Measurements from ENCODE around the gene RFX4.

Gene RFX4

DNA sequence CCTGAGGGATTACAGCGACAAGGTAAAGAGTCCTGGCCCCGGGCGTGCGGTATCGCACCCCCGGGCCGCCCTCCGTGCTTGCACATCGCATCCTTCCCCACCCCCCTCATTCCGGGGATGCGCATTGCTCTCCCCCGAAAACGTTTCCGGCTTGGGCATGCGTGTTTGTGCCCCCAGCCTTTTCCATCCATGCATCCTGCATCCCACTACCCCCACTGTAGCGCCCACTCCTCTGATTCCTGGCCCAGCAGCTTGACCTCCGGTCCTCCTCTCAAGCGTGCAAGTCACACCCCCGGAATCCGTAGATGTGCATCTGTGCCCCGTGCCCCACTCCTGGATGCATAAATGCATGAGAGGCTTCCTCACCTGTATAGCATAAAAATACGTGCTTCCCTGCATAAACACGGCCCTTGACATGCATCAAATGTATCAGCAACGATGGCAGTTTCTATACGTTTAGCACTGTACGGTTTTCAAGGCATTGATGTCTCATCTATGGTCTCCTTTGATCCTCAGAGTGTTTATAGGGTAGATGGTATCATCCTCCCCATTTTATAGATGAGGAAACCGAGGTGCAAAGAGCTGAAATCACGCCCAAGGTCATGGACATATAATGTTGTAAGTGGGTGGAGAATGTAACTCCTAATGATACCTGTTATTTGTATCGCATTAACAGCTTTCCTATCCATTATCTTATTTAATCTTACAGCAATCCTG, 192.2 kb downstream of the RFX4 start:
- peak in 1 of 2 experiments; percentile 3 for DNase-seq (ENCODE audit: low read depth in 1 of 2, low spot score in 1 of 2)
- Histone ChIP-seq H3K27ac (replicated peaks) (peak overlapping the region; percentile 87), H3K27me3 (ENCODE audit: insufficient read depth, poor library complexity, severe bottlenecking) (no peaks in the 10 kb centered on the region), H3K4me3 (replicated peaks; ENCODE audit: insufficient read depth, low read length) (peak overlapping the region; percentile 96)
- TF ChIP-seq, protein P1, sequence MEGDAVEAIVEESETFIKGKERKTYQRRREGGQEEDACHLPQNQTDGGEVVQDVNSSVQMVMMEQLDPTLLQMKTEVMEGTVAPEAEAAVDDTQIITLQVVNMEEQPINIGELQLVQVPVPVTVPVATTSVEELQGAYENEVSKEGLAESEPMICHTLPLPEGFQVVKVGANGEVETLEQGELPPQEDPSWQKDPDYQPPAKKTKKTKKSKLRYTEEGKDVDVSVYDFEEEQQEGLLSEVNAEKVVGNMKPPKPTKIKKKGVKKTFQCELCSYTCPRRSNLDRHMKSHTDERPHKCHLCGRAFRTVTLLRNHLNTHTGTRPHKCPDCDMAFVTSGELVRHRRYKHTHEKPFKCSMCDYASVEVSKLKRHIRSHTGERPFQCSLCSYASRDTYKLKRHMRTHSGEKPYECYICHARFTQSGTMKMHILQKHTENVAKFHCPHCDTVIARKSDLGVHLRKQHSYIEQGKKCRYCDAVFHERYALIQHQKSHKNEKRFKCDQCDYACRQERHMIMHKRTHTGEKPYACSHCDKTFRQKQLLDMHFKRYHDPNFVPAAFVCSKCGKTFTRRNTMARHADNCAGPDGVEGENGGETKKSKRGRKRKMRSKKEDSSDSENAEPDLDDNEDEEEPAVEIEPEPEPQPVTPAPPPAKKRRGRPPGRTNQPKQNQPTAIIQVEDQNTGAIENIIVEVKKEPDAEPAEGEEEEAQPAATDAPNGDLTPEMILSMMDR (IDR thresholded peaks at IDR 0.05; ENCODE audit: insufficient read depth, low read length), result no peak
- TF ChIP-seq, protein P2, sequence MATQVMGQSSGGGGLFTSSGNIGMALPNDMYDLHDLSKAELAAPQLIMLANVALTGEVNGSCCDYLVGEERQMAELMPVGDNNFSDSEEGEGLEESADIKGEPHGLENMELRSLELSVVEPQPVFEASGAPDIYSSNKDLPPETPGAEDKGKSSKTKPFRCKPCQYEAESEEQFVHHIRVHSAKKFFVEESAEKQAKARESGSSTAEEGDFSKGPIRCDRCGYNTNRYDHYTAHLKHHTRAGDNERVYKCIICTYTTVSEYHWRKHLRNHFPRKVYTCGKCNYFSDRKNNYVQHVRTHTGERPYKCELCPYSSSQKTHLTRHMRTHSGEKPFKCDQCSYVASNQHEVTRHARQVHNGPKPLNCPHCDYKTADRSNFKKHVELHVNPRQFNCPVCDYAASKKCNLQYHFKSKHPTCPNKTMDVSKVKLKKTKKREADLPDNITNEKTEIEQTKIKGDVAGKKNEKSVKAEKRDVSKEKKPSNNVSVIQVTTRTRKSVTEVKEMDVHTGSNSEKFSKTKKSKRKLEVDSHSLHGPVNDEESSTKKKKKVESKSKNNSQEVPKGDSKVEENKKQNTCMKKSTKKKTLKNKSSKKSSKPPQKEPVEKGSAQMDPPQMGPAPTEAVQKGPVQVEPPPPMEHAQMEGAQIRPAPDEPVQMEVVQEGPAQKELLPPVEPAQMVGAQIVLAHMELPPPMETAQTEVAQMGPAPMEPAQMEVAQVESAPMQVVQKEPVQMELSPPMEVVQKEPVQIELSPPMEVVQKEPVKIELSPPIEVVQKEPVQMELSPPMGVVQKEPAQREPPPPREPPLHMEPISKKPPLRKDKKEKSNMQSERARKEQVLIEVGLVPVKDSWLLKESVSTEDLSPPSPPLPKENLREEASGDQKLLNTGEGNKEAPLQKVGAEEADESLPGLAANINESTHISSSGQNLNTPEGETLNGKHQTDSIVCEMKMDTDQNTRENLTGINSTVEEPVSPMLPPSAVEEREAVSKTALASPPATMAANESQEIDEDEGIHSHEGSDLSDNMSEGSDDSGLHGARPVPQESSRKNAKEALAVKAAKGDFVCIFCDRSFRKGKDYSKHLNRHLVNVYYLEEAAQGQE (IDR thresholded peaks at IDR 0.05; ENCODE audit: insufficient replicate concordance, low read depth), result no peak
- TF ChIP-seq GABPA (IDR thresholded peaks at IDR 0.05; ENCODE audit: low read depth) (no peak), POLR2AphosphoS5 (IDR thresholded peaks at IDR 0.05; ENCODE audit: low read depth) (no peak), SPI1 (IDR thresholded peaks at IDR 0.05; ENCODE audit: borderline replicate concordance, low read depth) (no peak)

DNA sequence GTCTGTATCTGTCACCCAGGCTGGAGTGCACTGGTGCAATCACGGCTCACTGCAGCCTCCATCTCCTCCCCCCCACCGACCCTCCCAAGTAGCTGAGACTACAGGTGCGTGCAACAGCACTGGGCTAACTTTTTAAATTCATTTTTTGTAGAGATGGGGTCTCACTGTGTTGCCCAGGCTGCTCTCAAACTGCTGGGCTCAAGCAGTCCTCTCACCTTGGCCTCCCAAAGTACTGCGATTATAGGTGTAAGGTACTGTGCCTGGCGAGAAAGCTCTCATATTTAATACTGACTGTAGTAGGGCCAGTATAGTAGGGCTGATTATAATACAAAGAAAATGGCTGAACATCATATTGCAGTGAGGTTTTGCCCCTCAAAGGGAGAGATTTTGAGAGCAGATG, 194.1 kb downstream of the RFX4 start:
- DNase-seq (ENCODE audit: low read depth in 1 of 2, low spot score in 1 of 2), result no peak
- Histone ChIP-seq H3K27ac (replicated peaks) (no peak overlapping the region), H3K27me3 (ENCODE audit: insufficient read depth, poor library complexity, severe bottlenecking) (no peaks in the 10 kb centered on the region), H3K4me3 (replicated peaks; ENCODE audit: insufficient read depth, low read length) (no peak overlapping the region)
- no peak for TF ChIP-seq GABPA (IDR thresholded peaks at IDR 0.05; ENCODE audit: low read depth)
- TF ChIP-seq, protein P2 (IDR thresholded peaks at IDR 0.05; ENCODE audit: insufficient replicate concordance, low read depth), result no peak
- no peak for TF ChIP-seq POLR2AphosphoS5 (IDR thresholded peaks at IDR 0.05; ENCODE audit: low read depth)
- TF ChIP-seq, protein P1 (IDR thresholded peaks at IDR 0.05; ENCODE audit: insufficient read depth, low read length), result no peak
- TF ChIP-seq SPI1 (IDR thresholded peaks at IDR 0.05; ENCODE audit: borderline replicate concordance, low read depth), result no peak

DNA sequence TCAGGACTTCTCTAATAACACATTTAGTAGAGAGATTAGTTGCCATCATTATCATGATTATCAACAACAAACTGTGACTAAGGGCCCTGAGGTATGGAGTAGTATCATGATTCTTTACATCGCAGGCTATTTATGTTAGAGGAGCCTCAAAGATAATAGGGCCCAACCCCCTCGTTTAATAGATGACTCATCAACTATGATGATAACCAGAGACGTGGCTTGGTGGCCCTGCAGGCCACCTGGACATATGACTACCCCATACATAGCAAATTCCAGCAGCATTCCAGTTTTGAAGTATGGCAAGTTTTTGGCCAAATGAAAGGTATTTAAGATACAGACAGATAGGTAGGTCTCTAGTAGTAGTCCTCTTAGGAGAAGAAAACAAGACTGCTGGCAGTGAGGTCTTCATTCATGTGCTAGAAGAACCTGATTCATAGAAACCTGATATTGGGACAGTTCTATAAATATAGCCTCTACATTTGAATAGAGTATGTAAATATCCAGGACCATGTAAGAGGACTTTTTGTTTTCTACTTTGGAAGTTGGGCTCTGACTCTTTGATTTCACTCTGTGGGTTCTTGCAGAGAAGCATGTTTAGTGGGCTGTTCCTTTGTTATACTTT, 197.3 kb downstream of the RFX4 start:
- no peak for DNase-seq (ENCODE audit: low read depth in 1 of 2, low spot score in 1 of 2)
- TF ChIP-seq POLR2AphosphoS5 (IDR thresholded peaks at IDR 0.05; ENCODE audit: low read depth) (no peak), SPI1 (IDR thresholded peaks at IDR 0.05; ENCODE audit: borderline replicate concordance, low read depth) (no peak), GABPA (IDR thresholded peaks at IDR 0.05; ENCODE audit: low read depth) (no peak)
- TF ChIP-seq, protein P2 (IDR thresholded peaks at IDR 0.05; ENCODE audit: insufficient replicate concordance, low read depth), result no peak
- TF ChIP-seq, protein P1 (IDR thresholded peaks at IDR 0.05; ENCODE audit: insufficient read depth, low read length), result no peak
- no peaks in the 10 kb centered on the region for H3K27me3 ChIP-seq (ENCODE audit: insufficient read depth, poor library complexity, severe bottlenecking)
- H3K27ac ChIP-seq (replicated peaks), result no peak overlapping the region
- no peak overlapping the region for H3K4me3 ChIP-seq (replicated peaks; ENCODE audit: insufficient read depth, low read length)

All from HL-60 (cell line).